NCI-H2107 treated with DMSO at 0.1 percent for 48 hours (cell line): ENCODE results near the gene NPIPB2.

ENCODE experiments used
- DNase-seq: peaks from one replicate; lab custom pipeline; 2025; ENCODE audit not compliant: unreplicated experiment; lab: John Stamatoyannopoulos, UW

Gene NPIPB2

GRCh38 chr16:11903906-11904305 lies 37.9 kb downstream of the NPIPB2 start:
- DNase-seq: no peak

- no peak for DNase-seq
These were observed 40.8 kb downstream of the NPIPB2 start for GRCh38 chr16:11901091-11901490.

GRCh38 chr16:11896486-11897176 lies 45.2 kb downstream of the NPIPB2 start:
- DNase-seq: peak; percentile 66

- DNase-seq: no peak
These were observed 48.3 kb downstream of the NPIPB2 start for GRCh38 chr16:11893571-11893970.

- DNase-seq: no peak
These were observed 49.1 kb downstream of the NPIPB2 start for GRCh38 chr16:11892761-11893160.

GRCh38 chr16:11890231-11890965 lies 51.4 kb downstream of the NPIPB2 start:
- no peak for DNase-seq

- no peak for DNase-seq
These were observed 55.0 kb downstream of the NPIPB2 start for GRCh38 chr16:11886881-11887280.

- no peak for DNase-seq
These were observed 57.8 kb downstream of the NPIPB2 start for GRCh38 chr16:11884035-11884434.

- DNase-seq: no peak
These were observed 61.8 kb downstream of the NPIPB2 start for GRCh38 chr16:11880007-11880406.

- no peak for DNase-seq
These were observed 64.5 kb downstream of the NPIPB2 start for GRCh38 chr16:11877374-11877773.
